ENCODE results near the gene GPATCH8.
"Not testable (repeated sequence)": the region's sequence is repeated elsewhere in the genome, so short reads cannot be mapped to it uniquely, and the experiment has no call there.

Gene GPATCH8

DNA sequence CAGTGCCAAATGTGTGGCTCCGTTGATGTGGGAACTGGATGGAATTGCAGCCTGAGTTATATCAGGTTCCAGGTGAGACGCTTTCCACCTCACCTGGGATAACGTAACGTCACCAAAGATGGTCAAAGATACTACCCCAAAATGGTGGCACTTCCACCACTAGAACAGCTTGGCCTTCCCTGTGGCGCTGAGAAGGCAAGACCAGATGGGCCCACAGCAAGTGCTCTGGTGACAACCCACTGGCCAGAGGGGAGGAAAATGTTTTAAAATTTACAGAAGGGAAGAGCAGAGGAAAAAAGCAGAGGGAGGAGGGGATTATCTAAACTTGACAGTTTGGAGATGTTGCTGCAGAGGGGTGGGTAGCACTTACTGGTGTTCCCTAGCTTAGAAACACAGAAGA lies 106.3 kb downstream of the GPATCH8 start:
- DNase-seq = no peak

DNA sequence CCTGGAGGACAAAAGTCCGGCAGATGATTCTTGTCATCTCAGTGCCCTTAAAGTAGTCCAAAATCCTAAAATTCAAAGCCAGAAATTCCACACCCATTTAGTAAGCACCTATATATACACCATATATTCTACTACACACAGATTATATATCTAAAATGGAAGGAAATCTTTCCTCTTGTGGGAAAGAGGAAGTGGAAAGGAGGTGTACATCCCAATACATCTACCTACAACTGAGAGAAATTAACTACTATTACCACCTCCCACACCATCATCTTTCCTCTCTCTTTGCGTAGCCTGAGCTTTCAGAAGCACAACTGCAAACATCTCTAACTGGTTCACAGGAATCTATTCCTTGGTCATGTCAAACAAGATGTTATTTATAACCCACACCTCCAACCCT lies 108.4 kb downstream of the GPATCH8 start:
- no peak for DNase-seq

DNA sequence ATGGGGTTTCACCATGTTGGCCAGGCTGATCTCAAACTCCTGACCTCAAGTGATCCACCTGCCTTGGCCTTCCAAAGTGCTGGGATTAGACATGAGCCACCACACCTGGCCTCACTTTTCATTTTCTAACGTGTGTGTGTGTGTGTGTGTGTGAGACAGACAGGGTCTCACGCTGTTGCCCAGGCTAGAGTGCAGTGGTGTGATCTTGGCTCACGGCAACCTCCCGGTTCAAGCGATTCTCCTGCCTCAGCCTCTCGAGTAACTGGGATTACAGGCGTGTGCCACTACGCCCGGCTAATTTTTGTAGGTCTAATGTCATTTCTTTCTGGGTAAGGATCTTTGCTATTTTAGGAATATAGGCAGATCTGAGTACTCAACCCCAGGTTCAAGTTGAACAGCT lies 109.1 kb downstream of the GPATCH8 start:
- not testable (repeated sequence) for DNase-seq

DNA sequence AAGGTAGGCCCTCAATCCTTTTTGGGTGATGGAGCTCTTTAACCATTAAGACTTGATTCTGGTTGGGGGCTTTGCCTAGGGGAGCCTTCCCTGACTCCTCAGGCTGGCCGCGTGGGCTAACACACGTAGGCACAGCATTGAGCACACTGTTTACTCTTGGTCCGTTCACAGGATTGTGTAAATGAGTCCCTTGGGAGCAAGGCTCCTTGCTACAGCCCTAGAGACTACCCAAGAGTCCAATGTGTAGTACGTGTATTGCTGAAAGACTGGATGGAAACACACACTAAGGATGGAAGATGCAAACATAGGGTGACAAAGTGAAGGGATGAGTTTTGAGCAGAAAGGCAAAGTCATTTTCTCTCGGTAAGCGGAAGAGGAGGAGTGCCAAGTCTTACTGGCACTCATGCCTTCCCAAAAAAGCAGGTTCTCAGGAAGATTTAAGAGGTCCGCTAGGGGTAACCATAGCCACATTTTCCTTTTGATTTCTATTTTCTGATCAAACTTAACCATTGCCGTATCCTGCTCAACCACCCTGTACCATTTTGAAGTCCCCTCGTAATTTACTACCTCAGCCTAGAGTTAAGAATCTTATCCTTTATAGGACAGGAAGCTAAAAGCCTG lies 112.8 kb downstream of the GPATCH8 start:
- no peak for DNase-seq

DNA sequence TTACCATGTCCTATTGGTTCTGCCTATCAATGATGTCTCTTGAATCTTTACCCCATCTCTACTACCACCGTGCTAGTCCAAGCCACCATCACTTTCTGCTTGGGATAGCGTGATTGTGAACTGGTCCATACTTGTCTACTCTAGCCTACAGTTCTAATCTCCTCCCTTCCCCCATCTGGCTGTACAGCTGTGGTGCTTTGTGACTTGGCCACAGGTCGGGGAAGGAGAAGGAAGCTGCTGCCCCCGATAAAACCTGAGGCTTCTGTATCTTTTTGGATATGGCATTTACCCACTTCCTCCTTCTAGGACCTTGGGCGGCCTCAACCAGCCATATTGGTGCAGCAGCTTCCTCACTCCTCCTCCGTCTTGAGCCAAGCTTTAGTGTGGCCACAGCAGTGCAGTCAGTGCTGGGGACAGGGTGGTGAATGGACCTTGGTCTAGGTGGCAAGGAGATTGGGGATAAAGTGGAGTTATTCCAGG lies 113.4 kb downstream of the GPATCH8 start:
- DNase-seq = no peak

DNA sequence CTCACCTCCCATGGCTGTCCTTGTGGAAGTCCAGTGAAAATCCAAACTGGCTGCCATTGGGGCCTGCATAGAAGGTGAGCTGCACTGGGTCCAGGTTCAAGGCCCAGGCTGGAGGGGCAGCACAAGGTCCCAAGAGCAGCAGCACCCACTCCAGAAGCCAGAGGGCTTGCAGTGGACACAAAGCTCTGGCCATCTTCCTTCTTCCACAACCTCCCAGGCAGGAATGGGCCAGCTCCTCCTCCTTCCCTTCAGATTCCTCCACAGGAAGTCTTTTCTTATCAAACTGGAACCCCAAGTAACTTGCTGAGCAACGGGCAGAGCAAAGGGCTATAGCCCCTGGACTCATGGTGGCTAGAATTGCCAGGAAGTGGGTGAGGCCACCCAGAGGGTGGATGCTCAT lies 113.9 kb downstream of the GPATCH8 start, which contains the start of gene ITGA2B:
Gene ITGA2B, minus strand, starts transcription at position 369 of the 400 bp plus-strand sequence. Its CDS starts 176 bp downstream, at position 193.
- no peak for DNase-seq

DNA sequence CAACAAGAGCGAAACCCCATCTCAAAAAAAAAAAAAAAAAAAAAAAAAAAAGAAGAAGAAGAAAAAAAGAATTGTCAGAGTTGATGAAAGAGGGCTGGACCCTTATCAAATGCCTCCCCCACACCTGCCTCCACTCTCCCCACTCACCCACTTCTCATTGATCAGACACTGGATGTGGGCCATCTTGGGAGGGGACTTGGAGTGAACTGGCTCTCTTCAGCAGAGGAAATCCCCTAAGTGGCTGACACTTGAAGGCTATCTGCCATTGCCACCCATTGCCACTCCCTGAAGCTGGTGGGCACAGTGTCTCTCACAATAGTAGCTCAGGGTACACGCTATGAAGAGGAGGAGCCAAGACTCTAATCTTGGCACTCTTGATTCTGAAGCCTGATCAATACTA lies 115.4 kb downstream of the GPATCH8 start:
- no peak for DNase-seq

DNA sequence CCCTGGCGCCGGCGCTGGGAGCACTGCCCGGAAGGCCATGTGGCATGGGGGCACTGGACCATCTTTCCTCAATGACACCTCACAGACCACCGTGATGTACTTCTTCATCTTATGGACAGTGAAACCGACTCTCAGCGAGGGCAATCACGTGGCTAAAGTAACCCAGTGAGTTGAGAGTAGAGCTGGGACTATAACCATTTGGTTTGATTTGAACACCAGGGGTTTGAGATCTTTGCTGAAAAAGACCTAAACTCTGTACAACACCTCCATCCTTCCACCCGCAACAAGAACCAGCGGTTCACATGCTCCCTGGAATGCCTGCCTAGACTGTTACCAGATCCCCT lies 117.1 kb downstream of the GPATCH8 start:
- DNase-seq = no peak

DNA sequence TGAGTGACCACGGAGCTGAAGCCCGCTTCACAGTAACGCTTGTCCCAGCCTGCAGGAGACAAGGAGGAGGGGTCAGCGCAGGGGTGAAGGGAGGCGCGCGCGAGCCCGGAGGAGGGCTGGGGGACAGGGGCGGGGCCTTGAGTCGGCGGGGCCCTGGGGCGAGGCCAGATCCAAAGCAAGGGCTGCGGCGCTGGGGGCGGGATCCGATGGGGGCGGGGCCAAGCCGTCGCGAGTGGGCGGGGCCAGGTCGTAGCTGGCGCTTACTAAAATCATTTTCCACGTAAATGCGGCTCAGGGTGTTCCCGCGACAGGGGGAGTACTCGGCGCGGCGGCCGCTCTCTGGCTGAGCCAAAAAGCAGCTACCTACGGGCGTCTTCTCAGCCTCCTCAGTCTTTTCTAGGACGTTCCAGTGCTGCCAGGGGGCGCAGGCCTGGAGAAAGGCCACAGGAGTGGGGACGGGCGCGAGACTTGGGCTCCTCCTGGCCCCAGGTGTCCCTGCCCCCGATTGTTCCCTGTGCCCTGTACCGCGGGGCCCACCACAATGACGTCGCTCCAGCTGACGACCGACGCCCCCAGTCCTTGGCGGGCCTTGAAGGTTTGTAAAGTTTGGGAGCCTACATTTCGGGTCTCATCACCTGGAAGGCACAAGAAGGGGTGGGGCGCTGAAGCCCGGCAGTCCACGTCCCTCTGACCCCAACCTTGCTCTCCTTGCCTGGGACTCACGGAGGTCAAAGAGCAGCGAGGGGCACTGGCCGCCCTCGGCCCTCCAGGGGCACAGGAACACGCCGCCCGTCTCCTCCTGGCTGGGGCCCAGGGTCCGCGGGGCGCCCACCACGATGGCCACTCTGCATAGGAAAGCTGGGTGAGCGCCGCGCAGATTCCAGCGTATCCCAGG lies 117.7 kb downstream of the GPATCH8 start:
- DNase-seq = no peak

DNA sequence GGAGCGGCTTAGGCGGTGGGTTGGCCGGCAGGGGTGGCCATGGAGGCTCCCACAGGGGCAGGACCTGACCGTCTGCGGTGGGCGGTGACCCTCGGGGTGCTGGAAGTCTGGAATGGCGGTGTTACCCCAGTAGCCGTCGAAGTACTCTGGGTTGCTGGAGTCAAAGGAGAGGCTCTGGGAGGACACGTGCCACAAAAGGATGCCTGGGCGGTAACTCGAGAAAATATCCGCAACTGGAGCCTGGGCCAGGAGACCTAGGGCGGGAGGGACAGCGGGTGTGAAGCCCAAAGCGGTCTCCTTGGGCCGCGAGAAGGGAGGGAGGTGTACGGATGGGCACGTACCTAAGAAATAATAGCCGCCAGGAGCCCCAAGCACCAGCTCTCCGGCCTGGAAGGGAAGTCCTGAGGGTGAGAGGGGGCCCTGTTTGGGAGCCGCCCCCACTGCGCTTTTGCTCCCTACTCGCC lies 118.4 kb downstream of the GPATCH8 start:
- no peak for DNase-seq

DNA sequence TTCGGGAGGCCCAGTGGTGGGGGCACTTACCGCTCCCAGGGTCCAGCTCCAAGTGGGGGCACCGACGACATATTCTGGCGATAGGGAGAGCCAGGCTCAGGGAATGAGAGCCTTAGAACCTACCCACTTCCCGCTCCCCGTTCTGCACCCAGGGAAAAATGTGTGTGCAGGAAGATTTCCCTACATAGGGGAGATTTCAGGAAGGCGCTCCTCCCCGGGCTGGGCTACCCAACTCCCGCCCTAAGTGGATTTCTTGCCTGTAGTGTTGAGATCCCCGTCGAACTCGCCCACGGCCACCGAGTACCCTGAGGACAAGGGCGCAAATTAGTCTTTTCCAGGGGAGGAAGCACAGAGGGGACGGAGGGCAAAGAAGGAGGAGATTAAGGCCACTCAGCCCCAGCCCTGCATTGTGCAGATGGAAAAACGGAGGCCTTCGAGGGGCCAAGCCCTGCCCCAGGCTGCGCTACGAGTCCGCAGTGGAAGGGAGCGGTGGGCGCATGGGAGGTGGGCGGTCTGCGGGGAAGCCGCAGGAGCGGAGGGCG lies 118.9 kb downstream of the GPATCH8 start:
- no peak for DNase-seq

DNA sequence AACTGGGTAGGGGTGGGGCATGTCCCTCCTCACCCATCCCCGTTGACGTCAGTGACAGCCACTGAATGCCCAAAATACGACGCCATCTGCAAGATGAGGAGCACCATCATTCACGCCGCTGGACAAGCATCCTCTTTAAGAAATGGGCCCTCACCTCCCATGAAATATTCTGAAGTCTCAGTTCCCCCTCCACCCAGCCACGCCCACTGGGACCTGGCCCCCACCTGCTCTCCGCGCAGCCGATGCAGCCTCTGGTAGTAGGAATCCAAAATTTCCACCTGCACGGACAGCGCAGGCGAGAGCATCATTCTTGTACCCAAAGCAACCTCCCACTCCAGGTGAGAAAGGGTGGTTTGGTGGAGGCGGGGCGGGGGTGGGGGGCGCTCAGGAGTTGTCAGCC lies 119.3 kb downstream of the GPATCH8 start:
- no peak for DNase-seq

DNA sequence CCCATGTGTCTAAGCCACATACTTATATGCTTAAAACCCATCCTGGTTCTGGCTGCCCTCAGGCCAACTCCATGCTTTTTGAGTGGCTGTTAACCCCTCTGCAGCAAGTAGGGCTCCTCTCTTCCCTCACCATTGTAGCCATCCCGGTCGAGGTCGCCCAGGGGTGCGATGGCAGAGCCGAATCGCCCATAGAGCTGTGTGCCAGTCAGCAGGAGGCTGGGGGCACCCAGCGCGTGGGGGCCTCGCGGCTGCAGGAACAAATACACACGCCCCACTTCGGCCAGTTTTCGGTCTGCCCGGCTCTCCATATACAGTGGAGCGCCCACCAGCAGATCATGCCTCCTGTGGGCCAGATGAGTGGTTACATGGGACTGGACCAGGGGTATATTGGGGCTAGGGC lies 119.8 kb downstream of the GPATCH8 start:
- no peak for DNase-seq

DNA sequence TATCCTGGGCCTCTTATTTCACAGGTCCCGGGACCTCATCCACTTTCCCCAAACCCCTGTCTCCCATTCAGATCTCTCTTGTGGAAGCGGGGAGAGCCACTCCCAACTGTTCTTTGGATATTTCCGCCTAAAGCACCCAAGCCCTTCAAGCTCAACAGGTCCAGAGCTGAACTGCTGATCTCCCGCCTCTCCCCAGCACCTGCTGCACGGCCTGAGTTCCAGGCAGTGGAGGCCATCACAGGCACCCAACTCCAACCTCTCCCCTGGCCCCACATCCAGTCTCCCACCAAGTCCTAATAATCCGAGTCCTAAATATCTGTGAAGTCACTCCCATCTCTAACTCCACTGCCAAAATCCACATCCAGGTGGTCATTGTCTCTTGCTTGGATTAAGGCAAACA lies 120.3 kb downstream of the GPATCH8 start:
- DNase-seq = no peak

DNA sequence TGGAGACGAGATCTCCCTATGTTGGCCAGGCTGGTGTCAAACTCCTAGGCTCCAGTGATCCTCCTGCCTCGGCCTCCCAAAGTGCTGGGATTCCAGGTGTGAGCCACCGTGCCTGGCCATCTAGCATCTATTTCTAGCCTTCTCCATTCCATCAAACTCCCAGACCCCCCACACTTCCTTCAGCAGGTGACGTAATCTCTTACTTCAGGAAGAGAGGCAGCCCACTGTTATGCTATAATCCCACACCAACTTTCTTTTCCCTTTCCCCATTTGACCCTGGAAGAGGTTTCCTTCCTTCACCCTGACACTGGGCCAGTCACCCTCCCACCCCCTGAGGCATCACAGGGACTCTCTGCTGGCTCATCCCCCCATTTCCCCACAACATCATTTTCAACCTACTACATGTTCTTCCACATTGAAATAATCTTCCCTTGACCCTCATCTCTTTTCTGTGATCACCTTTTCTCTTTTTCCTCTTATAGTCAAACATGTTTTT lies 121.3 kb downstream of the GPATCH8 start:
- DNase-seq = no peak

DNA sequence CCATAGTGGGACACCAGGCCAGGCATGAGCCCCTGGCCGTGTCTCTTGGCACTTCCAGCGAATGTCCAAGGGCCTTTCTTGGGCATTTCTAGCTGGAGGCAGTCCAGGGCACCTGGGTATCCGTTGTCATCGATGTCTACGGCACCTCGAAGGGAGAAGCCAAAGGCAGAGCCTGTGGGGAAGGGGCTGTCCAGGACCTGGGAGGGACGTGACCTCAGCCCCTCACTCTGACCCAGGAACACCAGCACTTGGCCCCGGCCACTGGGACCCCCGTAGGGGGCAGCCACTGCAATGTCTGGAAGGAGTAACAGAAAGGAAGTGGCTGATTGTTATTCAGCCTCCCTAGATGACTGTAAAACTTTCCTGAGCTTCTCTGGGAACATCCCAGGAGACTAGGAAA lies 122.4 kb downstream of the GPATCH8 start:
- DNase-seq = no peak

DNA sequence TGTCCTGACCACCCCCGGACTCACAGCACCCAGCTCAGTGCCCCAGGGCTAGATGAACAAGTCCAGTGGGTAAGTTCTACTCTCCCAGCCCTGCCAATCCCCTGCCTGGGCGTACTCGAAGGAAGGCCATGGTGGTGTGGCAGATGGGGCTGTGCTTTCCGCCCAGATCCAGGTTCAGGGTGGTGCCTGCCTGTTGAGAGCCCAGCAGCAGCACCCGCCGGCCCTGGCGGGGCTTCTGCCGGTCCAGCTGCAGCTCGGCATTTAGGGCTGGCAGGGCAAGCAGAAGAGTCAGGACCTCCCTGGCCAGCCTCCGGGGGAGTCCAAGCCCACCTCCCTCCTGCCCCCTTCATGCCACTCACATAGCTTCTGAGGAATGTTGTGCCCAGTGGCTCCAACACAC lies 123.3 kb downstream of the GPATCH8 start:
- DNase-seq = no peak

DNA sequence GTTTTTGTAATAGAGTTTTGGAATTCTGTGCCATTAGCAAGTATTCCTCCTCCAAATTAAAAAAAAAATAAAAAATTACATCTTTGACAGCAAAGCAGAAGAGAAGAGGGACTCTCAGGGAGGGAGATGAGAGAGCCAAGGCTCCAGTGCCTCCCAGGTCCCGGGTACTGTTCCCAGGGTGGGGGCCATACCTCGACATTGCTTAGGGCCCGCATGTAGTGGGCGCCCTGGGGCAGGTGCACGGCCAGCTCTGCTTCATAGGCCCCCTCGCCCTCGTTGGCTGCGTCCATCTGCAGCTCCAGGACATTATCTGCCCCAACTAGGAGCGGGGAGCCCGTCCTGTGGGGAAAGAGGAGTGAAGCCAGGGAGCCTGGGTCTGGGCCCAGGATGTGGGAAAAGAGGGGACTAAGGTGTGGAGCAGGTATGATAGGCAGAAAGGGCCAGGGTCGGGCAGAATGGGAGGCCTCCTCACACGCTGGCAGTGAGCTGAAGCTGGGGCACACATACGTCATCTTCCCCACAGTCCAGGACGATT lies 125.0 kb downstream of the GPATCH8 start:
- DNase-seq = no peak

DNA sequence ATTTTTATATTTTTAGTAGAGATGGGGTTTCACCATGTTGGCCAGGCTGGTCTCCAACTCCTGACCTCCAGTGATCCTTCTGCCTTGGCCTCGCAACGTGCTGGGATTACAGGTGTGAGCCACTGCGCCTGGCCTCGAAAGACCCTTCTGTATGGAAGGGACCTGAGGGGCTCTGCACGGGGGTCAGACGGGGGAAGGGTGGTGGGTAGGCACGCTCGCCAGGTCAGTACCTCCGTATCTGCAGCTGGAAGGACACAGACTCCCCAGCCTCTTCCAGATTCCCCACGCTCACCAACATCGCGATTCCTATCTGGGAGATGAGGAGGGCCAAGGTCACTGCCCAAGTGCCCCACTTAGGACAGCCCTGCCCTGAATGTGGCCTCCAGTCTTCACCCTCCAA lies 126.4 kb downstream of the GPATCH8 start:
- DNase-seq = no peak

DNA sequence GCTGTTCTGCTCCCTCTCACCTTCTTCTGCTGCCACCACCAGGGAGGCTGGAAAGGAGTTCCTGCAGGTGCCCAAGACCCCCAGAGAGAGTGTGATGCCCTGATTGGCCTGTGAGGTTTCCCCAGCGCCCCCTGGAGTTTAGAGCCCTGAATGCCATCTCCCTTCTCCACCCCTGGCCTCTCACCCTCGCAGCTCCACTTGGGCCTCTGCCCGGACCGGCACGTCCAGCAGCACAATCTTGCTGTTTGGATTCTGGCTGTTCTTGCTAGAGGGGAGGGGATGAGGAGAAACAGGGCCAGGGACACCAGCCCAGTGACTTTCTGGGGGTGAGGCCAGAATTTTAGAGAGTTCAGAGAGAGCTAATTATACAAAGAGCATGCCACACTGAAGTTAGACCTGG lies 127.1 kb downstream of the GPATCH8 start:
- DNase-seq = no peak

DNA sequence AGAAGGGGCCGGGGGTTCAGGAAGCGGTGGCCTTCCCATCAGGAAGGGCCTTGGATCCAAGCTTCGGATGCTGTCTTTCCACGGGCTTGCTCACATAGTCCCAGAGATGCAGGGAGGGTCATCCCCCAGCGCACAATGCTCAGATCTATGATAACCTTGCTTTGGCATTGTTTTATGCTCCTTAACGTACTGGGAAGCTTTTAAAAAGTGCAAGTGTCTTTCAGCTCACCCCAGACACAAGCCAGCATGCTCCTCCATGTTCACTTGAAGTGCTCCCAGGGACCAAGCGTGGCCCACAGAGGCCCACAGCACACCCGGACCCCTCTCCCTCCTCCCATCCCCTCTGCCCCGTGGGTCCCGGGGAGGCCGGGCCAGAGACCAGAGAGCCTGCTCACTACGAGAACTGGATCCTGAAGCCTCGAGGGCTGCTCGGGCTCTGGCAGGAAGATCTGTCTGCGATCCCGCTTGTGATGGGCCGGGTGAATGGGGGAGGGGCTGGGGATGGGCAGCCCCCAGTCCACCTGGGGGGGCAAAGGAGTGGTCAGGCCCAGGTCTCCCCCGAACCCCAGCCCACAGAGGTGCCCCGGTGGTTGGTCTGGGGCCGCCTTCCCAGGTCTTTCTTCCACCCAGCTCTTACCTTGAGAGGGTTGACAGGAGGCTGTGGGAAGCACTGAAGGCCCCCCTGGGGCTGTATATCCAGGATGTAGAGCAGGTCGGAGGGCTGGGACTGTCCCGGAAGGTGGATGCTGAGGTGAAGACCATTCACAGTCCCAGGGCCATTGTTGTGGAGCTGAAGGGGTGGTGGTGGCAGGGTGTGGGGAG lies 127.8 kb downstream of the GPATCH8 start:
- DNase-seq = no peak
